GM21619 (cell line): ENCODE results near the gene IFT172.
"Not testable (repeated sequence)": the region's sequence is repeated elsewhere in the genome, so short reads cannot be mapped to it uniquely, and the experiment has no call there.

Experiments
- ATAC-seq: cut with Tn5 transposase; IDR thresholded peaks from one replicate; pipeline ENCODE4 v1.9.1; 2021; ENCODE audit not compliant: unreplicated experiment

The IFT172 gene

GRCh38 chr2:27489498-27490397 lies at the start of gene IFT172:
IFT172 (minus strand) TSS chr2:27489743; CDS start chr2:27489653, 90 bp downstream.
- ATAC-seq: peak; percentile 89

- not testable (repeated sequence) for ATAC-seq
These were observed 49.4 kb upstream of the IFT172 start for GRCh38 chr2:27538839-27539450.

- no peak for ATAC-seq
These were observed 47.7 kb upstream of the IFT172 start for GRCh38 chr2:27537287-27537686.

GRCh38 chr2:27531983-27532382 lies 42.4 kb upstream of the IFT172 start:
- ATAC-seq: no peak

- no peak for ATAC-seq
These were observed 37.6 kb upstream of the IFT172 start for GRCh38 chr2:27527182-27527581.

- ATAC-seq: no peak
These were observed 32.9 kb upstream of the IFT172 start for GRCh38 chr2:27522400-27522945.

GRCh38 chr2:27520316-27520715 lies 30.8 kb upstream of the IFT172 start:
- ATAC-seq: no peak

- ATAC-seq: no peak
These were observed 29.2 kb upstream of the IFT172 start for GRCh38 chr2:27518782-27519113.

GRCh38 chr2:27518113-27518781 lies 28.7 kb upstream of the IFT172 start:
- ATAC-seq: no peak

GRCh38 chr2:27509326-27509725 lies 19.8 kb upstream of the IFT172 start:
- ATAC-seq: no peak

GRCh38 chr2:27507293-27507692 lies 17.8 kb upstream of the IFT172 start:
- no peak for ATAC-seq

GRCh38 chr2:27506587-27506986 lies 17.0 kb upstream of the IFT172 start:
- ATAC-seq: no peak

GRCh38 chr2:27502142-27502541 lies 12.6 kb upstream of the IFT172 start:
- no peak for ATAC-seq

GRCh38 chr2:27501042-27501441 lies 11.5 kb upstream of the IFT172 start:
- no peak for ATAC-seq

GRCh38 chr2:27498975-27499374 lies 9.4 kb upstream of the IFT172 start:
- no peak for ATAC-seq

GRCh38 chr2:27497288-27497627 lies 7.7 kb upstream of the IFT172 start:
- no peak for ATAC-seq

- no peak for ATAC-seq
These were observed 7.1 kb upstream of the IFT172 start, which contains the start of gene GCKR for GRCh38 chr2:27496357-27497287. GCKR (plus strand) TSS chr2:27496839; CDS start chr2:27496905, 66 bp downstream.

GRCh38 chr2:27495840-27496356 lies 6.4 kb upstream of the IFT172 start:
- no peak for ATAC-seq

GRCh38 chr2:27494944-27495554 lies 5.5 kb upstream of the IFT172 start, which contains the start of gene FNDC4:
FNDC4 (minus strand) TSS chr2:27495200; CDS start chr2:27494679, 521 bp downstream.
- no peak for ATAC-seq
